Measurements from ENCODE around the gene CD300LD. TPM values are rescaled to one million over a fixed set of nuclear protein-coding genes. Genes with fewer than 3 reads are reported as not detected.

Gene CD300LD
- total RNA-seq, 1 experiment from 2014 or later = not detected

- peaks cover 9% of the 10 kb centered on the region for H3K27me3 ChIP-seq (replicated peaks; ENCODE audit: insufficient read depth, low read depth, low read length, poor library complexity)
- H3K9me3 ChIP-seq (ENCODE audit: low read depth, low read length, poor library complexity, severe bottlenecking) = no peaks in the 10 kb centered on the region
- intact Hi-C loops (cut with micrococcal nuclease; ENCODE audit: unreplicated experiment) = no loop called here
- H3K36me3 ChIP-seq (ENCODE audit: insufficient read depth, low read length, poor library complexity, severe bottlenecking) = no peaks in the 10 kb centered on the region
- no peak overlapping the region for H3K4me3 ChIP-seq (ENCODE audit: low read depth, low read length, poor library complexity, severe bottlenecking)
- POLR2A ChIA-PET (ENCODE audit: low non-redundant PET) = no interaction called here
- BruUV-seq (replicated peaks) = no TSS peak
- CTCF ChIA-PET = no interaction called here
- H3K27ac ChIP-seq (ENCODE audit: low read depth, low read length, poor library complexity, severe bottlenecking) = no peak overlapping the region
- no peaks in the 10 kb centered on the region for H3K4me1 ChIP-seq (ENCODE audit: insufficient read depth, low read length, poor library complexity, severe bottlenecking)
- DNase-seq (ENCODE audit: low spot score) = no peak
- TF ChIP-seq CTCF (conservative IDR thresholded peaks at IDR 0.05; ENCODE audit: low read depth, low read length) (no peak), EZH2 (IDR thresholded peaks at IDR 0.05; ENCODE audit: borderline replicate concordance, low read depth, low read length, poor library complexity, severe bottlenecking) (no peak)
Observed at GRCh38 chr17:74584292-74585060, 7.6 kb downstream of the CD300LD start.

- CTCF ChIA-PET = no interaction called here
- intact Hi-C loops (cut with micrococcal nuclease; ENCODE audit: unreplicated experiment) = no loop called here
- DNase-seq (ENCODE audit: low spot score) = no peak
- H3K4me1 ChIP-seq (ENCODE audit: insufficient read depth, low read length, poor library complexity, severe bottlenecking) = no peaks in the 10 kb centered on the region
- no peaks in the 10 kb centered on the region for H3K36me3 ChIP-seq (ENCODE audit: insufficient read depth, low read length, poor library complexity, severe bottlenecking)
- H3K4me3 ChIP-seq (ENCODE audit: low read depth, low read length, poor library complexity, severe bottlenecking) = no peak overlapping the region
- POLR2A ChIA-PET (ENCODE audit: low non-redundant PET) = no interaction called here
- peaks cover 9% of the 10 kb centered on the region for H3K27me3 ChIP-seq (replicated peaks; ENCODE audit: insufficient read depth, low read depth, low read length, poor library complexity)
- BruUV-seq (replicated peaks) = no TSS peak
- no peaks in the 10 kb centered on the region for H3K9me3 ChIP-seq (ENCODE audit: low read depth, low read length, poor library complexity, severe bottlenecking)
- no peak overlapping the region for H3K27ac ChIP-seq (ENCODE audit: low read depth, low read length, poor library complexity, severe bottlenecking)
- no peak for TF ChIP-seq EZH2 (IDR thresholded peaks at IDR 0.05; ENCODE audit: borderline replicate concordance, low read depth, low read length, poor library complexity, severe bottlenecking)
- TF ChIP-seq CTCF (conservative IDR thresholded peaks at IDR 0.05; ENCODE audit: low read depth, low read length) = no peak
Observed at GRCh38 chr17:74582633-74583032, 9.4 kb downstream of the CD300LD start.

- DNase-seq (ENCODE audit: low spot score) = no peak
- peaks cover 17% of the 10 kb centered on the region for H3K27me3 ChIP-seq (replicated peaks; ENCODE audit: insufficient read depth, low read depth, low read length, poor library complexity)
- no peaks in the 10 kb centered on the region for H3K36me3 ChIP-seq (ENCODE audit: insufficient read depth, low read length, poor library complexity, severe bottlenecking)
- H3K4me3 ChIP-seq (ENCODE audit: low read depth, low read length, poor library complexity, severe bottlenecking) = no peak overlapping the region
- TF ChIP-seq CTCF (conservative IDR thresholded peaks at IDR 0.05; ENCODE audit: low read depth, low read length) (no peak), EZH2 (IDR thresholded peaks at IDR 0.05; ENCODE audit: borderline replicate concordance, low read depth, low read length, poor library complexity, severe bottlenecking) (no peak)
- BruUV-seq (replicated peaks) = no TSS peak
- H3K9me3 ChIP-seq (ENCODE audit: low read depth, low read length, poor library complexity, severe bottlenecking) = no peaks in the 10 kb centered on the region
- POLR2A ChIA-PET (ENCODE audit: low non-redundant PET) = no interaction called here
- H3K4me1 ChIP-seq (ENCODE audit: insufficient read depth, low read length, poor library complexity, severe bottlenecking) = no peaks in the 10 kb centered on the region
- intact Hi-C loops (cut with micrococcal nuclease; ENCODE audit: unreplicated experiment) = no loop called here
- H3K27ac ChIP-seq (ENCODE audit: low read depth, low read length, poor library complexity, severe bottlenecking) = no peak overlapping the region
- CTCF ChIA-PET = no interaction called here
Observed at GRCh38 chr17:74579900-74580299, 12.2 kb downstream of the CD300LD start.

Measured in A673 (cell line).